GM12892 (cell line): Measurements from ENCODE around the gene KCNMB2.
"Not testable (repeated sequence)": the region's sequence is repeated elsewhere in the genome, so short reads cannot be mapped to it uniquely, and the experiment has no call there.

Source experiments
- DNase-seq: peaks from one replicate; pipeline ENCODE4 v3.0.0; 2011; ENCODE audit not compliant: insufficient read length
- FAIRE-seq: peaks from 2 replicates; lab custom pipeline; 2011; peaks lifted over from hg19 to GRCh38; lab: Jason Lieb, UNC
- POLR2A ChIP-seq: IDR thresholded peaks from 2 replicates; pipeline ENCODE4 v1.6.1; 2011; ENCODE audit warnings: low read depth, low read length, control low read depth
- POLR2AphosphoS5 ChIP-seq: IDR thresholded peaks from 2 replicates; pipeline ENCODE4 v1.6.1; 2011; ENCODE audit warnings: low read depth, low read length, control low read depth
- TAF1 ChIP-seq: IDR thresholded peaks from 2 replicates; pipeline ENCODE4 v1.6.1; 2011; ENCODE audit warnings: low read depth, mild to moderate bottlenecking, control low read depth, low read length, borderline replicate concordance

Gene KCNMB2

GRCh38 chr3:178546079-178546478 is 9.8 kb downstream of the KCNMB2 start:
- TF ChIP-seq POLR2A (no peak), TAF1 (no peak), POLR2AphosphoS5 (no peak)
- DNase-seq = no peak
- FAIRE-seq = peak; percentile 75

DNA sequence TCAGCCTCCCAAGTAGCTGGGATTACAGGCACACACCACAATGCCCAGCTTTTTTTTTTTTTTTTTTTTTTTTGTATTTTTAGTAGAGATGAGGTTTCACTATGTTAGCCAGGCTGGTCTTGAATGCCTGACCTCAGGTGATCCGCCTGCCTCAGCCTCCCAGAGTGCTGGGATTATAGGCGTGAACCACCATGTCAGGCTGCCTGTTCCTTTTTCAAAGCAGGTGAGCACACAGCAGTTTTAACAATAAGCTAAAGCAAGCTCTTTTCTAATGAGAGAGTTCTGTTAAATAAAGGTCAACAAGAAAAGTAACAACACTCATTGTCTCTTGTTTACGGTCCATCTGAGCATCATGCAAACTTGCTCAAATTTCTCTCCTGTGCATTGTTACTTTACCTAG is 13.2 kb downstream of the KCNMB2 start:
- peak; percentile 9 for FAIRE-seq
- not testable (repeated sequence) for DNase-seq

GRCh38 chr3:178551916-178552321 is 15.7 kb downstream of the KCNMB2 start:
- TF ChIP-seq POLR2A (no peak), TAF1 (no peak), POLR2AphosphoS5 (no peak)
- FAIRE-seq (no peak), DNase-seq (no peak)

GRCh38 chr3:178558637-178559036 is 22.4 kb downstream of the KCNMB2 start:
- TF ChIP-seq TAF1 (no peak), POLR2AphosphoS5 (no peak), POLR2A (no peak)
- peak; percentile 58 for FAIRE-seq
- DNase-seq = no peak

GRCh38 chr3:178560759-178561158 is 24.5 kb downstream of the KCNMB2 start:
- no peak for DNase-seq
- TF ChIP-seq TAF1 (no peak), POLR2AphosphoS5 (no peak), POLR2A (no peak)
- peak; percentile 70 for FAIRE-seq

DNA sequence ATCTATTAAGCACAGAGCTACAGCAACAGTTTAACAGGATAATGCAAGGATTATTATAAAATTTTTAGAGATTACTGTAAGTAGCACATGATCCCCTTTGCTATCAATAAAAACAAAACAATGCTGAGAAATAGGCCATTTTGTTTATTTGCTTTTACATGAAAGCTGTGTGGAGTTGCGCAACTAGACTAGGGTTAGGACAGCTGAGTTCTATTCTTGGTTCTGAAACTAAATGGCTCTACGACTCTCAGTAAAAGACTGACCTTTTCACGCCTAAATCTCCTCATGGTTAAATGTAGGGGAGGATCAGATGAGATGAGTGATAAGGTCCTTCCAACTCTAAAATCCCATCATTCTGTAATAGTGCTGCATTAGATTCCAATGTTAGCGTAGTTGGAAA is 25.0 kb downstream of the KCNMB2 start:
- no peak for DNase-seq
- no peak for FAIRE-seq
- TF ChIP-seq POLR2A (no peak), TAF1 (no peak), POLR2AphosphoS5 (no peak)

GRCh38 chr3:178562143-178562946 is 26.1 kb downstream of the KCNMB2 start:
- DNase-seq (no peak), FAIRE-seq (no peak)
- TF ChIP-seq TAF1 (no peak), POLR2A (no peak), POLR2AphosphoS5 (no peak)

DNA sequence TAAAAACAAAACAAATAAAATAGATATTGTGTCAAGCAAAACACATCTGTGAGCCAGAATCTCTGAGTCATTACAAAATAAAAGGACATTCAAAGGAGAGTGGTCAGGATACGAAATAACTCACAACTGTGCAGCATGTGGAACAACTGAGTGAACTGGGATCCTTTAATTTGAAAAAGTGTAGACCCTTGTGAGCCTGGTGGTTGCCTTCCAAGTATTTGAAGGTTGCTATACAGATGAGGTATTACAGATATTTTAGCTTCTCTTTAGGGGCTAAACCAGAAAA is 26.7 kb downstream of the KCNMB2 start:
- FAIRE-seq = no peak
- no peak for DNase-seq

GRCh38 chr3:178567611-178568010 is 31.4 kb downstream of the KCNMB2 start:
- DNase-seq = no peak
- FAIRE-seq = no peak
- TF ChIP-seq POLR2A = no peak
- no peak for TF ChIP-seq POLR2AphosphoS5
- TF ChIP-seq TAF1 = no peak

More for the DNA sequence above, 26.7 kb downstream of the KCNMB2 start:
- TF ChIP-seq TAF1 = no peak
- no peak for TF ChIP-seq POLR2A
- no peak for TF ChIP-seq POLR2AphosphoS5

DNA sequence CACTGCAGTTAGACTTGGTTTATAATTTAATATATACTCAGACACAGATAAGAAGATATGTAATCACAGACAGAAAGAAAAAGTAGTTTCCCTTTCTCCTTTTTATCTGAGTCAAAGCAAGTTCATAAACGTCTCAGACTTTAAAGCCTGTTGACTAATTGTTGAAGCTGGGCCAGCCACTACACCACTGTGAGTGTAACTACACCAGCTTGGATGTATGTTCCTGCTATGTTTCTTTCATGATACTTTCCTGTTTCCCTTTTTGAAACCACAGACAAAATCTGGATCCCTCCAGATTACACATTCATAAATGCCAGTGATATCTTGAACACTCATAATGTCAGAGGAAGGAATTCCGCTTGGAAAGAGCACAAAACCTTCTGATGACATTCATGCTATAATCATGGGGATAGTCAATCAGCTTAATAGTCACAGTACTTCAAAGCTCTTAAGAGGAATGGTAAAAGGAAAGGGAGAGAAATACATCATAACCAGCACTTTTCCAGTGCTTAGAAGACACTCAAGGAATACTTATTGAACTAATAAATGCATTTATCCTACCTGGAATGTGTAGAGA is 32.0 kb downstream of the KCNMB2 start:
- FAIRE-seq (peak; percentile 78), DNase-seq (no peak)
- no peak for TF ChIP-seq TAF1
- TF ChIP-seq POLR2A = no peak
- TF ChIP-seq POLR2AphosphoS5 = no peak

GRCh38 chr3:178568911-178569310 is 32.7 kb downstream of the KCNMB2 start:
- TF ChIP-seq TAF1 (no peak), POLR2AphosphoS5 (no peak), POLR2A (no peak)
- no peak for FAIRE-seq
- DNase-seq = no peak

DNA sequence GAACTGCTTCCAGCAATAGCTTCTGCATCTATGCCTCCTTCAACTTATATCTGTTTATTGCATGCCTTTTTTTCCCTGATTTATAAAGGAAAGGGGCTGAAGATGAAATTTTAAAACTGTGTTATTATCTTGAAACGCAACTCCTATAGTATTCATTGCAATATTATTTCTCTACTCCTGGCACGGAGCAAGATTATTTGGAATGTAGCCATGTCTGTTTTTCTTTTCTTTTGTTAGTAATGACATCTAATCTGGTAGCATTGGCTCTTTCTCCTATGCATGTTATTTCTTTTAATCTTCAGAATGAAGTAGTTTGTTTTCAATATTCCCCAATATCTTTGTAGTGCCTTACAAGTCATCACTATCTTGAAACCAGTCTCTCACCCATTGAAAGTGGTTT is 33.6 kb downstream of the KCNMB2 start:
- TF ChIP-seq POLR2A = no peak
- no peak for FAIRE-seq
- DNase-seq = no peak

DNA sequence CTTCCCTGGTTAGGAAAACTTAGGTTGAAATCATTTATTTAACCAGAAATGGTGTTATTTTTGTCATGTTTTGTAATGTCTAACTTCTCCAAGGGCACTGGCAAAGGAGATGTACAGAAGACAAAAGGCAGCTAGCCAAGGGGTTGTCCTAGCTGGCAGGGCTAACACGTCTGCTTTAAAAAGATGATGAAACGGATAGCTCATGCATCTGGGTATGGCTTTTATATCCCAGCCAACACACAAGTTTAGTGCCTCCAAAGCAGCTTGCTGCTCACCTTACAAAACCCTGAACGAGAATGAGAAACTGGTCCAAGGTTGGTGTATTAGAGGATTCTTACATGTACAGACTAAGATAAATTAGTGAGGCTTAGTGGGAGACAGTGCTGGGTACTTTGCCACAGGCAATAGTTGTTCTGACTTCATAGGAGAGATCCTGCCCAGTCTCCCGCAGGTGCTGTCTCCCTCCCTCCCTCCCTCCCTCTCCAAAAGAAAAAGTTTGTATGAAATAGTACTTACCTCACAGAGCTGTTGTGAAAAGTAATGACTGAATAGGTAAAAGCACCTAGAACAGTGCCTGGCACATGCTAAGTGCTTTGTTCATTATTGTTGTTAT is 47.8 kb downstream of the KCNMB2 start:
- DNase-seq = no peak
- no peak for FAIRE-seq
- TF ChIP-seq POLR2A (no peak), POLR2AphosphoS5 (no peak), TAF1 (no peak)
